GM19372 (cell line): ENCODE data around the gene ZNF777.
A peak's percentile ranks its signal among the peaks of the same experiment; 100 is the strongest.
"Not testable (repeated sequence)": the region's sequence is repeated elsewhere in the genome, so short reads cannot be mapped to it uniquely, and the experiment has no call there.

Source experiments
- ATAC-seq: cut with Tn5 transposase; IDR thresholded peaks from one replicate; pipeline ENCODE4 v1.9.1; 2021; ENCODE audit warnings: mild to moderate bottlenecking, low read depth, moderate library complexity; ENCODE audit not compliant: unreplicated experiment

Gene ZNF777

GRCh38 chr7:149460493-149461277 is at the start of gene ZNF777:
TSS of gene ZNF777 (minus strand) at chr7:149461062. CDS start at chr7:149456022, 5,040 bp downstream.
- peak; percentile 90 for ATAC-seq

GRCh38 chr7:149510248-149510647 is 49.4 kb upstream of the ZNF777 start:
- ATAC-seq: no peak

- ATAC-seq: no peak
These were observed 48.9 kb upstream of the ZNF777 start for GRCh38 chr7:149509774-149510173.

- ATAC-seq: no peak
These were observed 44.7 kb upstream of the ZNF777 start for GRCh38 chr7:149505551-149505950.

GRCh38 chr7:149501651-149502050 is 40.8 kb upstream of the ZNF777 start:
- ATAC-seq: no peak

GRCh38 chr7:149500910-149501309 is 40.0 kb upstream of the ZNF777 start:
- no peak for ATAC-seq

- ATAC-seq: no peak
These were observed 39.3 kb upstream of the ZNF777 start for GRCh38 chr7:149500201-149500600.

- no peak for ATAC-seq
These were observed 37.9 kb upstream of the ZNF777 start for GRCh38 chr7:149498811-149499210.

- ATAC-seq: peak; percentile 91
These were observed 36.8 kb upstream of the ZNF777 start, which contains the start of gene ZNF746 for GRCh38 chr7:149497467-149498261. TSS of gene ZNF746 (minus strand) at chr7:149497809. CDS start at chr7:149497536, 273 bp downstream.

GRCh38 chr7:149496642-149497391 is 36.0 kb upstream of the ZNF777 start:
- ATAC-seq: peak; percentile 29

- no peak for ATAC-seq
These were observed 35.2 kb upstream of the ZNF777 start for GRCh38 chr7:149495785-149496641.

GRCh38 chr7:149494738-149495368 is 34.0 kb upstream of the ZNF777 start:
- ATAC-seq: no peak

GRCh38 chr7:149493975-149494374 is 33.1 kb upstream of the ZNF777 start:
- ATAC-seq: not testable (repeated sequence)

GRCh38 chr7:149493366-149493765 is 32.5 kb upstream of the ZNF777 start:
- no peak for ATAC-seq

- ATAC-seq: no peak
These were observed 29.4 kb upstream of the ZNF777 start for GRCh38 chr7:149490083-149490760.

GRCh38 chr7:149489391-149490024 is 28.6 kb upstream of the ZNF777 start:
- ATAC-seq: no peak

GRCh38 chr7:149479568-149479967 is 18.7 kb upstream of the ZNF777 start:
- ATAC-seq: no peak

GRCh38 chr7:149478754-149479153 is 17.9 kb upstream of the ZNF777 start:
- no peak for ATAC-seq
